Epithelial cell of proximal tubule (primary cell): Measurements from ENCODE around the gene KCNA1. TPM values are rescaled to one million over a fixed set of nuclear protein-coding genes. Genes with fewer than 3 reads are reported as not detected.

Source experiments
- DNase-seq: peaks from one replicate; pipeline ENCODE4 v3.0.0-alpha.2; 2011; ENCODE audit warnings: low read depth
- H3K4me3 ChIP-seq: 2 replicates; pipeline ENCODE4 v1.5.1; 2011; ENCODE audit warnings: low read depth, mild to moderate bottlenecking, low read length
- CTCF ChIP-seq: conservative IDR thresholded peaks from 2 replicates; pipeline ENCODE4 v1.5.1; 2012; ENCODE audit warnings: low read depth, mild to moderate bottlenecking, low read length
- total RNA-seq: library from RNA; depleted of rRNA; stranded (reverse); fragments of >200 nt; gene quantifications from 2 replicates; pipeline ENCODE4 v1.2.3, GENCODE V29; 2015

The KCNA1 gene
- total RNA-seq, 1 donor from 2014 or later, result not detected

- DNase-seq, result no peak
- no peak for TF ChIP-seq CTCF
Observed at GRCh38 chr12:4933411-4933810, 23.7 kb downstream of the KCNA1 start.

GRCh38 chr12:4934407-4935035 lies 24.8 kb downstream of the KCNA1 start:
- H3K4me3 ChIP-seq, result no peak overlapping the region
- no peak for DNase-seq
- no peak for TF ChIP-seq CTCF

More at GRCh38 chr12:4933411-4933810, 23.7 kb downstream of the KCNA1 start:
- no peak overlapping the region for H3K4me3 ChIP-seq

- no peak overlapping the region for H3K4me3 ChIP-seq
- no peak for DNase-seq
- no peak for TF ChIP-seq CTCF
Observed at GRCh38 chr12:4938900-4939299, 29.2 kb downstream of the KCNA1 start.

- peak; percentile 12 for TF ChIP-seq CTCF
- H3K4me3 ChIP-seq, result no peak overlapping the region
- DNase-seq, result no peak
Observed at GRCh38 chr12:4939418-4940023, 29.8 kb downstream of the KCNA1 start.

GRCh38 chr12:4943067-4943937 lies 33.6 kb downstream of the KCNA1 start:
- no peak for DNase-seq
- TF ChIP-seq CTCF, result no peak
- no peak overlapping the region for H3K4me3 ChIP-seq

- H3K4me3 ChIP-seq, result no peak overlapping the region
- DNase-seq, result no peak
- TF ChIP-seq CTCF, result no peak
Observed at GRCh38 chr12:4943938-4944284, 34.2 kb downstream of the KCNA1 start.
